ENCODE measurements around the gene TAS2R41. TPM values are rescaled to one million over a fixed set of nuclear protein-coding genes. Genes with fewer than 3 reads are reported as not detected.

The TAS2R41 gene
- total and polyA plus RNA-seq, 2 of the 4 experiments (the other 2 are of a cell fraction), result not detected

DNA sequence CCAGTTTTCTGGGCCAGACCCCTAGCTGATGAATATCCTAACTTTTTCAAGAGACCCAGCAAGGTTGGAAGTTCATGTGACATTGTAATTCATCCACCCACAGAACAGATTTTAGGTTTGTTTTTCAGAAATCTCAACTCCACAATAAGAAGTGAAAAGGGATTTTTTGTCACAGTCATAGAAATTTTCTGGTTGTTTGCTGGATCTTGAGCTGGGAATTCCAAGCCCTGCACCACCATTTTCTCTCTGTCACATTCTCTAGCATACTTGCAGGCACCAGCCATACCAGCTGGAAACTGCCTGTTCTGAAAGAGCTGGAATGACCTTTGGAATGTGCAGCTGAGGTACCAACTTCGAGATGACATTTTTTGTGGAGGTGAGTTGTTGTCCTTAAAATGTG, 25.9 kb upstream of the TAS2R41 start:
- H3K4me3 ChIP-seq (ENCODE audit: insufficient read depth, low read depth, low read length), result no peak overlapping the region
- no peaks in the 10 kb centered on the region for H3K9me3 ChIP-seq (ENCODE audit: control insufficient read depth, insufficient read depth, low read length)
- TF ChIP-seq CHD1 (IDR thresholded peaks at IDR 0.05; ENCODE audit: low read depth, low read length), result no peak
- TF ChIP-seq RFX5 (IDR thresholded peaks at IDR 0.05; ENCODE audit: low read depth, low read length), result no peak
- TF ChIP-seq RAD21 (IDR thresholded peaks at IDR 0.05; ENCODE audit: low read length), result no peak
- TF ChIP-seq, protein P1, sequence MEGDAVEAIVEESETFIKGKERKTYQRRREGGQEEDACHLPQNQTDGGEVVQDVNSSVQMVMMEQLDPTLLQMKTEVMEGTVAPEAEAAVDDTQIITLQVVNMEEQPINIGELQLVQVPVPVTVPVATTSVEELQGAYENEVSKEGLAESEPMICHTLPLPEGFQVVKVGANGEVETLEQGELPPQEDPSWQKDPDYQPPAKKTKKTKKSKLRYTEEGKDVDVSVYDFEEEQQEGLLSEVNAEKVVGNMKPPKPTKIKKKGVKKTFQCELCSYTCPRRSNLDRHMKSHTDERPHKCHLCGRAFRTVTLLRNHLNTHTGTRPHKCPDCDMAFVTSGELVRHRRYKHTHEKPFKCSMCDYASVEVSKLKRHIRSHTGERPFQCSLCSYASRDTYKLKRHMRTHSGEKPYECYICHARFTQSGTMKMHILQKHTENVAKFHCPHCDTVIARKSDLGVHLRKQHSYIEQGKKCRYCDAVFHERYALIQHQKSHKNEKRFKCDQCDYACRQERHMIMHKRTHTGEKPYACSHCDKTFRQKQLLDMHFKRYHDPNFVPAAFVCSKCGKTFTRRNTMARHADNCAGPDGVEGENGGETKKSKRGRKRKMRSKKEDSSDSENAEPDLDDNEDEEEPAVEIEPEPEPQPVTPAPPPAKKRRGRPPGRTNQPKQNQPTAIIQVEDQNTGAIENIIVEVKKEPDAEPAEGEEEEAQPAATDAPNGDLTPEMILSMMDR (conservative IDR thresholded peaks at IDR 0.05; ENCODE audit: low read depth, low read length), result no peak
- no peak for TF ChIP-seq MAZ (IDR thresholded peaks at IDR 0.05; ENCODE audit: borderline replicate concordance, low read depth, low read length)
- no peak for TF ChIP-seq MAFK (IDR thresholded peaks at IDR 0.05; ENCODE audit: low read depth, low read length)
- no peak for TF ChIP-seq NFE2L2 (IDR thresholded peaks at IDR 0.05; ENCODE audit: low read depth, low read length)
- TF ChIP-seq, protein P2, sequence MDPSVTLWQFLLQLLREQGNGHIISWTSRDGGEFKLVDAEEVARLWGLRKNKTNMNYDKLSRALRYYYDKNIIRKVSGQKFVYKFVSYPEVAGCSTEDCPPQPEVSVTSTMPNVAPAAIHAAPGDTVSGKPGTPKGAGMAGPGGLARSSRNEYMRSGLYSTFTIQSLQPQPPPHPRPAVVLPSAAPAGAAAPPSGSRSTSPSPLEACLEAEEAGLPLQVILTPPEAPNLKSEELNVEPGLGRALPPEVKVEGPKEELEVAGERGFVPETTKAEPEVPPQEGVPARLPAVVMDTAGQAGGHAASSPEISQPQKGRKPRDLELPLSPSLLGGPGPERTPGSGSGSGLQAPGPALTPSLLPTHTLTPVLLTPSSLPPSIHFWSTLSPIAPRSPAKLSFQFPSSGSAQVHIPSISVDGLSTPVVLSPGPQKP (IDR thresholded peaks at IDR 0.05; ENCODE audit: borderline replicate concordance, low read depth, low read length), result no peak
- no peak for TF ChIP-seq CEBPB (IDR thresholded peaks at IDR 0.05; ENCODE audit: low read depth, low read length)
- TF ChIP-seq RCOR1 (IDR thresholded peaks at IDR 0.05; ENCODE audit: insufficient replicate concordance, low read length), result no peak
- TF ChIP-seq BHLHE40 (IDR thresholded peaks at IDR 0.05; ENCODE audit: low read depth, low read length), result no peak
- no peak for TF ChIP-seq MXI1 (IDR thresholded peaks at IDR 0.05; ENCODE audit: borderline replicate concordance, low read depth, low read length)
- TF ChIP-seq, protein P3, sequence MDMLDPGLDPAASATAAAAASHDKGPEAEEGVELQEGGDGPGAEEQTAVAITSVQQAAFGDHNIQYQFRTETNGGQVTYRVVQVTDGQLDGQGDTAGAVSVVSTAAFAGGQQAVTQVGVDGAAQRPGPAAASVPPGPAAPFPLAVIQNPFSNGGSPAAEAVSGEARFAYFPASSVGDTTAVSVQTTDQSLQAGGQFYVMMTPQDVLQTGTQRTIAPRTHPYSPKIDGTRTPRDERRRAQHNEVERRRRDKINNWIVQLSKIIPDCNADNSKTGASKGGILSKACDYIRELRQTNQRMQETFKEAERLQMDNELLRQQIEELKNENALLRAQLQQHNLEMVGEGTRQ (IDR thresholded peaks at IDR 0.05; ENCODE audit: low read depth, low read length), result no peak
- no peak for TF ChIP-seq POLR2A (IDR thresholded peaks at IDR 0.05; ENCODE audit: low read depth, low read length)
- H3K27ac ChIP-seq (ENCODE audit: insufficient read depth, low read length), result no peak overlapping the region
- H3K79me1 ChIP-seq (ENCODE audit: low read depth in 1 of 2, low read length in 2 of 2), result no peaks in the 10 kb centered on the region
- H2BK5ac ChIP-seq (ENCODE audit: low read depth, low read length, poor library complexity, severe bottlenecking), result no peak overlapping the region
- peak overlapping the region; percentile 47; the same call in 1 of the 2 replicates for H2BK20ac ChIP-seq (ENCODE audit: low read depth, low read length)
- no peak overlapping the region for H4K8ac ChIP-seq (ENCODE audit: low read depth in 2 of 2, low read length in 2 of 2)
- H3K9ac ChIP-seq (ENCODE audit: low read depth, low read length), result no peak overlapping the region
- CTCF ChIA-PET, result no interaction called here
- no TSS peak for BruUV-seq (replicated peaks)
- no peak overlapping the region for H2BK15ac ChIP-seq (ENCODE audit: low read depth, low read length)
- dilution Hi-C loops (cut with HindIII; ENCODE audit: low sequenced_read_pairs, unreplicated experiment) (no loop called here), intact Hi-C loops (cut with micrococcal nuclease) (loop anchor here (2.0 kb wide), 1 partner anchor 17 kb away; no protein-coding TSS in a partner anchor), in situ Hi-C loops (cut with MboI; ENCODE audit: low sequenced_read_pairs) (no loop called here)
- peaks cover 3% of the 10 kb centered on the region; the same call in 1 of the 2 replicates for H3K4me1 ChIP-seq (ENCODE audit: control insufficient read depth, insufficient read depth, low read length)
- H3K14ac ChIP-seq (replicated peaks; ENCODE audit: low read depth, low read length), result no peak overlapping the region
- 0 out of 2 replicates have a peak, but pooled peaks cover 2% of the 10 kb centered on the region for H3K9me1 ChIP-seq (ENCODE audit: insufficient read depth, low read length)
- no peak overlapping the region for H3K56ac ChIP-seq (ENCODE audit: extremely low read depth, insufficient read depth, low read length)
- no peaks in the 10 kb centered on the region for H3K36me3 ChIP-seq (ENCODE audit: control insufficient read depth, insufficient read depth, low read length)
- POLR2A ChIA-PET (ENCODE audit: unreplicated experiment), result no interaction called here
- no peaks in the 10 kb centered on the region for H4K20me1 ChIP-seq (ENCODE audit: insufficient read depth, low read length)
- H3K27me3 ChIP-seq (ENCODE audit: control insufficient read depth, insufficient read depth, low read length), result peaks cover 2% of the 10 kb centered on the region; the same call in 1 of the 2 replicates
- no peak overlapping the region for H2BK120ac ChIP-seq (ENCODE audit: low read depth, low read length)
- no peak overlapping the region for H3K4me2 ChIP-seq (ENCODE audit: low read depth, low read length)
- no peak overlapping the region for H3K18ac ChIP-seq (ENCODE audit: low read depth, low read length)
- no peak overlapping the region for H4K5ac ChIP-seq (ENCODE audit: low read depth, low read length)
- no peak for ATAC-seq (ENCODE audit: low read depth)
- H3K4ac ChIP-seq (ENCODE audit: low read depth, low read length), result no peak overlapping the region
- H2AK9ac ChIP-seq (replicated peaks; ENCODE audit: low read depth, low read length, poor library complexity), result no peak overlapping the region
- no peak overlapping the region for H3K23ac ChIP-seq (ENCODE audit: low read depth, low read length)
- no CpG with 5 or more reads among the region's 1 CpG for WGBS, 2 experiments (ENCODE audit: extremely low coverage in 2 of 2, insufficient read length in 1 of 2)
- peak overlapping the region; percentile 51; the same call in 1 of the 2 replicates for H2AK5ac ChIP-seq (ENCODE audit: low read depth, low read length)
- DNase-seq, result no peak
- no peak overlapping the region for H2AFZ ChIP-seq (replicated peaks; ENCODE audit: low read length, poor library complexity)
- no peak overlapping the region for H4K91ac ChIP-seq (ENCODE audit: insufficient read depth, low read depth, low read length)

Data from IMR-90 (cell line).